PFSK-1 (cell line): Measurements from ENCODE around the gene NFIC.

Experiments used
- FOXP2 ChIP-seq: optimal IDR thresholded peaks from 2 replicates; pipeline ENCODE3; 2011; ENCODE audit warnings: borderline replicate concordance, control low read depth, inconsistent platforms; ENCODE audit not compliant: insufficient read depth; ENCODE audit errors: extremely low read length, extremely low read depth
- POLR2AphosphoS5 ChIP-seq: IDR thresholded peaks from 2 replicates; pipeline ENCODE4 v1.6.1; 2012; ENCODE audit warnings: low read depth, mild to moderate bottlenecking, control low read depth, low read length, moderate library complexity
- REST ChIP-seq, 2 experiments: IDR thresholded peaks; 2 replicates each; pipeline versions ENCODE4 v1.6.1 to v1.8.0; 2011 to 2012; ENCODE audit warnings: low read depth in 2 of 2, low read length in 2 of 2, control low read depth in 1 of 2, inconsistent platforms in 1 of 2, mild to moderate bottlenecking in 1 of 2, moderate library complexity in 1 of 2; ENCODE audit not compliant: insufficient read depth in 1 of 2
- SIN3A ChIP-seq: IDR thresholded peaks from 2 replicates; pipeline ENCODE4 v1.6.1; 2012; ENCODE audit warnings: mild to moderate bottlenecking, low read length, moderate library complexity, borderline replicate concordance; ENCODE audit not compliant: insufficient read depth
- TAF1 ChIP-seq: IDR thresholded peaks from 2 replicates; pipeline ENCODE4 v1.6.1; 2012; ENCODE audit warnings: low read length, control low read depth, borderline replicate concordance; ENCODE audit not compliant: insufficient read depth

Gene NFIC

GRCh38 chr19:3477506-3477905, 111.1 kb downstream of the NFIC start:
- no peak for TF ChIP-seq REST (IDR thresholded peaks at IDR 0.05; ENCODE audit: insufficient read depth in 1 of 2, low read depth in 2 of 2, low read length in 2 of 2)
- TF ChIP-seq FOXP2: no peak
- TF ChIP-seq SIN3A: no peak

GRCh38 chr19:3477951-3478350, 111.6 kb downstream of the NFIC start:
- TF ChIP-seq SIN3A: no peak
- no peak for TF ChIP-seq FOXP2
- TF ChIP-seq REST (IDR thresholded peaks at IDR 0.05; ENCODE audit: insufficient read depth in 1 of 2, low read depth in 2 of 2, low read length in 2 of 2): no peak
- no peak for TF ChIP-seq POLR2AphosphoS5
- no peak for TF ChIP-seq TAF1

GRCh38 chr19:3478409-3479176, 112.2 kb downstream of the NFIC start:
- no peak for TF ChIP-seq SIN3A

DNA sequence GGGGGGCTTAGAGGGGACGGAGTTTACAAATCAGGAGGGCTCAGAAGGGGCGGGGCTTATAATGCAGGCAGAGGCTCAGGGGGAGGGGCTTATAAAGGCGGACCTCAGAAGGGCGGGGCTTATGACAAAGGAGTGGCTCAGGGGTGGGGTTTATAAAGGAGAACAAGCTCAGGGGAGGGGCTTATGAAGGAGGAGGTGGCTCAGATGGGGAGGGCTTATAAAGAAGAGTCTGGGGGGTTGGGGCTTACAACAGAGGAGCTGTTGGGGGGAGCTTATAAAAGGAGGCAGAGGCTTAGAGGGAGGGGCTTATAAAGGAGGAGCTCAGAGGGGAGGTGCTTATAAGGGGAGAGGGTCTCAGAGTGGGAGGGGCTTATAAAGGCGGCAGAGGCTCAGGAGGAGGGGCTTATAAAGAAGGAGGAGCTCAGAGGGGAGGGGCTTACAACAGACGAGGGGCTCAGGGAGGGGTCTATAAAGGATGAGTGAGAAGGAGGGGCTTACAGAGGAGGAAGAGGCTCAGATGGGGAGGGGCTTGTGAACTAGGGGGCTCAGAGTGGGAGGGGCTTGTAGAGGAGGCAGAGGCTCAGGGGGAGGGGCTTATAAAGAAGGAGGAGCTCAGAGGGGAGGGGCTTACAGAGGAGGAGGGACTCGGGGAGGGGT, 112.9 kb downstream of the NFIC start:
- TF ChIP-seq REST (IDR thresholded peaks at IDR 0.05; ENCODE audit: insufficient read depth in 1 of 2, low read depth in 2 of 2, low read length in 2 of 2) (no peak), POLR2AphosphoS5 (no peak), TAF1 (no peak), SIN3A (no peak)

- TF ChIP-seq POLR2AphosphoS5: no peak
- no peak for TF ChIP-seq TAF1
These were observed 113.4 kb downstream of the NFIC start for GRCh38 chr19:3479834-3480215.

DNA sequence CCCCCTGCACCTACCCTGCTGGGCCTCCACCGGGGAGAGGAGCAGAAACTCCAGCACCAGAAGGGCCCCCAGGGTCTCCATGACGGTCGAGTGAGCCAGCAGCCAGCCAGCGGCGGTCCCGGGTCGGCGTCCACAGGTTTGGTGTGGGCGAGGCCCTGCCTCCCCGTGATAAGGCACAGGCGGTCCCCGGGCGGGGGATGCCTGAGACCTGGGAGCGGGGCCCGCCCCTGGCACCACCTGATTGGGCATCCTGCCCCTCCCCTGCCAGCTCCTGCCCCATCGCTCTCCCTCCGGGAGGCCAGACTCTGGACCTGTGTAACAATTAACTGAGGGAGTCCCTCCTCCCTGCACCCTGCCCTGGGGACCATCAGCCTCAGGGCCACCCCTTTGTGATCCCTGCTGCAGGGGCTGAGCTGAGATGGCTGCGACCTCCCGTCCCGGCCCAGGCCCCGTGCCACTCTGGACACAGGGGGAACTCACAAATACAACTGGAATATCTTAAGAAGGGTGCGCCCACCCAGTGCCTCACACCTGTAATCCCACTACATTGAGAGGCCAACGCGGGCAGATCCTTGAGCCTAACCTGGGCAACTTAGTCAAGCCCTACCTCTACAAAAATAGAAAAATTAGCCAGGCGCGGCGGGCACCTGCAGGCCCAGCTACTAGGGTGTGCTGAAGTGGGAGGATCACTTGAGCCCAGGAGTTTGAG, 114.2 kb downstream of the NFIC start, which contains the start of gene SMIM24:
SMIM24 (minus strand) TSS at position 143 of the 709 bp plus-strand sequence; CDS start at position 81, 62 bp downstream.
- TF ChIP-seq POLR2AphosphoS5 (no peak), TAF1 (no peak), REST (IDR thresholded peaks at IDR 0.05; ENCODE audit: insufficient read depth in 1 of 2, low read depth in 2 of 2, low read length in 2 of 2) (no peak), SIN3A (no peak), FOXP2 (no peak)
